ENCODE data around the gene CERS4.

DNA sequence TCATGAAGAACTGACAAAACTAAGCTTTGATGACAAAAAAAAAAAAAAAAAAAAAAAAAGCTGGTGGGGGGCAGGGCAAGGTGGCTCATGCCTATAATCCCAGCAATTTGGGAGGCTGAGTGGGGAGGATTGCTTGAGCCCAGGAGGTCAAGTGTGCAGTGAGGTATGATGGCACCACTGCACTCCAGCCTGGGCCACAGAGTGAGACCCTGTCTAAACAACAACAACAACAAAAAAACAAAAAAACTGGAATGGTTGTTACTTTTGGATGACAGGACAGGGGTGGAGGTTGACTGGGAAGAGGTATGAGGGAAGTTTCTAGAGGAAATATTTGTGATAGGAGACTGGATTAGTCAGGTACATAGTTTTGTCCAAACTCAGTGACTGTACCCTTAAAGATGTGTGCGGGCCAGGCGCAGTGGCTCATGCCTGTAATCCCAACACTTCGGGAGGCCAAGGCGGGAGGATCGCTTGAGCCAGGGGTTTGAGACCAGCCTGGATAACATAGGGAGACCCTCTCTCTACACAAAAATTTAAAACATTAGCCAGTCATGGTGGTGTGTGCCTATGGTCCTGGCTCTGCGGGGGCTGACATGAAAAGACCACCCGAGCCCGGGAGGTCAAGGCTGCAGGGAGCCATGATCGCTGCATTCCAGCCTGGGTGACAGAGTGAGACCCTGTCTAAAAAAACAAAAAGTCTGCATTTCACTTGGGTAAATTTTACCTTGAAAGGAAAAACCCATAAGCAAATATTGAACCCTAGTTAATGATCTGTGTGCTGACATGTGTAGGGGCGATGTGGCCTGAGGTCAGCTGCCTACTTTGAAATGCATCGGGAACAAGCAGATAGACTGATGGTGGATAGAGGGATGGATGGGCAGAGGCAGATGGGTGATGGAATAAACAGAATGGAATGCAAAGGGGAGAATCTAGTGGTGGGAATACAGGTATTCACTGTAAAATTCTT lies 37.0 kb downstream of the CERS4 start:
- TF ChIP-seq, protein P1, sequence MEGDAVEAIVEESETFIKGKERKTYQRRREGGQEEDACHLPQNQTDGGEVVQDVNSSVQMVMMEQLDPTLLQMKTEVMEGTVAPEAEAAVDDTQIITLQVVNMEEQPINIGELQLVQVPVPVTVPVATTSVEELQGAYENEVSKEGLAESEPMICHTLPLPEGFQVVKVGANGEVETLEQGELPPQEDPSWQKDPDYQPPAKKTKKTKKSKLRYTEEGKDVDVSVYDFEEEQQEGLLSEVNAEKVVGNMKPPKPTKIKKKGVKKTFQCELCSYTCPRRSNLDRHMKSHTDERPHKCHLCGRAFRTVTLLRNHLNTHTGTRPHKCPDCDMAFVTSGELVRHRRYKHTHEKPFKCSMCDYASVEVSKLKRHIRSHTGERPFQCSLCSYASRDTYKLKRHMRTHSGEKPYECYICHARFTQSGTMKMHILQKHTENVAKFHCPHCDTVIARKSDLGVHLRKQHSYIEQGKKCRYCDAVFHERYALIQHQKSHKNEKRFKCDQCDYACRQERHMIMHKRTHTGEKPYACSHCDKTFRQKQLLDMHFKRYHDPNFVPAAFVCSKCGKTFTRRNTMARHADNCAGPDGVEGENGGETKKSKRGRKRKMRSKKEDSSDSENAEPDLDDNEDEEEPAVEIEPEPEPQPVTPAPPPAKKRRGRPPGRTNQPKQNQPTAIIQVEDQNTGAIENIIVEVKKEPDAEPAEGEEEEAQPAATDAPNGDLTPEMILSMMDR (IDR thresholded peaks at IDR 0.05), result no peak
- TF ChIP-seq EZH2 (IDR thresholded peaks at IDR 0.05; ENCODE audit: borderline replicate concordance, insufficient read depth, low read depth, low read length, poor library complexity, severe bottlenecking), result no peak
